Urothelium cell line (cell line): ENCODE measurements around the gene OR8B3.
"Not testable (repeated sequence)": the region's sequence is repeated elsewhere in the genome, so short reads cannot be mapped to it uniquely, and the experiment has no call there.

ENCODE experiments used
- DNase-seq: peaks from one replicate; pipeline ENCODE4 v3.0.0; 2011; ENCODE audit warnings: low spot score, mixed read lengths
- FAIRE-seq: peaks from 2 replicates; lab custom pipeline; 2011; peaks lifted over from hg19 to GRCh38; lab: Jason Lieb, UNC

OR8B3 gene

GRCh38 chr11:124398924-124399323 lies at the start of gene OR8B3:
Gene OR8B3, minus strand, starts transcription at chr11:124399024. Its CDS starts 1,673 bp downstream, at chr11:124397351.
- FAIRE-seq (no peak), DNase-seq (no peak)

- FAIRE-seq = no peak
Measured at GRCh38 chr11:124446916-124447315, 48.1 kb upstream of the OR8B3 start.

GRCh38 chr11:124445646-124446150 lies 46.9 kb upstream of the OR8B3 start, which contains the start of gene OR8B8:
Gene OR8B8, minus strand, starts transcription at chr11:124445696. Its CDS starts 4,611 bp downstream, at chr11:124441085.
- no peak for FAIRE-seq
- no peak for DNase-seq

More at GRCh38 chr11:124446916-124447315, 48.1 kb upstream of the OR8B3 start:
- no peak for DNase-seq

GRCh38 chr11:124442847-124443246 lies 44.0 kb upstream of the OR8B3 start:
- no peak for DNase-seq
- FAIRE-seq = no peak

GRCh38 chr11:124442442-124442841 lies 43.6 kb upstream of the OR8B3 start:
- DNase-seq (no peak), FAIRE-seq (no peak)

GRCh38 chr11:124441519-124441918 lies 42.7 kb upstream of the OR8B3 start:
- no peak for FAIRE-seq
- no peak for DNase-seq

GRCh38 chr11:124441081-124441480 lies 42.3 kb upstream of the OR8B3 start:
- FAIRE-seq (no peak), DNase-seq (no peak)

- no peak for DNase-seq
- FAIRE-seq = no peak
Measured at GRCh38 chr11:124440608-124441007, 41.8 kb upstream of the OR8B3 start.

GRCh38 chr11:124434699-124435098 lies 35.9 kb upstream of the OR8B3 start:
- FAIRE-seq = no peak
- DNase-seq = no peak

GRCh38 chr11:124429599-124429998 lies 30.8 kb upstream of the OR8B3 start:
- no peak for FAIRE-seq
- DNase-seq = no peak

GRCh38 chr11:124424384-124424921 lies 25.6 kb upstream of the OR8B3 start, which contains the start of gene OR8B4:
Gene OR8B4, minus strand, starts transcription at chr11:124424871. Its CDS starts 0 bp downstream, at chr11:124424871.
- DNase-seq (no peak), FAIRE-seq (no peak)

- DNase-seq = no peak
- FAIRE-seq = no peak
Measured at GRCh38 chr11:124421043-124421442, 22.2 kb upstream of the OR8B3 start.

GRCh38 chr11:124415356-124415923 lies 16.6 kb upstream of the OR8B3 start:
- no peak for FAIRE-seq
- DNase-seq = peak; percentile 21

GRCh38 chr11:124409906-124410305 lies 11.1 kb upstream of the OR8B3 start:
- FAIRE-seq = no peak
- no peak for DNase-seq

GRCh38 chr11:124405581-124405980 lies 6.8 kb upstream of the OR8B3 start:
- DNase-seq (no peak), FAIRE-seq (no peak)

- DNase-seq, FAIRE-seq: not testable (repeated sequence)
Measured at GRCh38 chr11:124403186-124403585, 4.4 kb upstream of the OR8B3 start.

- peak; percentile 49 for DNase-seq
- FAIRE-seq = no peak
Measured at GRCh38 chr11:124402326-124402922, 3.6 kb upstream of the OR8B3 start.

GRCh38 chr11:124396847-124397246 lies 2.0 kb downstream of the OR8B3 start:
- peak; percentile 35 for FAIRE-seq

GRCh38 chr11:124394408-124394807 lies 4.4 kb downstream of the OR8B3 start:
- FAIRE-seq (no peak), DNase-seq (no peak)

More at GRCh38 chr11:124396847-124397246, 2.0 kb downstream of the OR8B3 start:
- DNase-seq = not testable (repeated sequence)

- DNase-seq (no peak), FAIRE-seq (no peak)
Measured at GRCh38 chr11:124384399-124384798, 14.4 kb downstream of the OR8B3 start, which contains the start of gene OR8B2. Gene OR8B2, minus strand, starts transcription at chr11:124384499. Its CDS starts 1,156 bp downstream, at chr11:124383343.

- peak; percentile 59 for FAIRE-seq
- DNase-seq = not testable (repeated sequence)
Measured at GRCh38 chr11:124382857-124383256, 16.0 kb downstream of the OR8B3 start.

- FAIRE-seq = no peak
Measured at GRCh38 chr11:124380585-124380984, 18.2 kb downstream of the OR8B3 start.

More at GRCh38 chr11:124380585-124380984, 18.2 kb downstream of the OR8B3 start:
- no peak for DNase-seq
